ENCODE measurements around the gene SYTL5.

GRCh38 chrX:38102875-38103274, 96.5 kb downstream of the SYTL5 start:
- TF ChIP-seq CTCF (IDR thresholded peaks at IDR 0.05; ENCODE audit: insufficient read depth, low read depth, low read length) (no peak), EZH2 (IDR thresholded peaks at IDR 0.05; ENCODE audit: insufficient read depth, low read length) (no peak)
